ENCODE results near the gene RPUSD1.

- TF ChIP-seq, protein P1, sequence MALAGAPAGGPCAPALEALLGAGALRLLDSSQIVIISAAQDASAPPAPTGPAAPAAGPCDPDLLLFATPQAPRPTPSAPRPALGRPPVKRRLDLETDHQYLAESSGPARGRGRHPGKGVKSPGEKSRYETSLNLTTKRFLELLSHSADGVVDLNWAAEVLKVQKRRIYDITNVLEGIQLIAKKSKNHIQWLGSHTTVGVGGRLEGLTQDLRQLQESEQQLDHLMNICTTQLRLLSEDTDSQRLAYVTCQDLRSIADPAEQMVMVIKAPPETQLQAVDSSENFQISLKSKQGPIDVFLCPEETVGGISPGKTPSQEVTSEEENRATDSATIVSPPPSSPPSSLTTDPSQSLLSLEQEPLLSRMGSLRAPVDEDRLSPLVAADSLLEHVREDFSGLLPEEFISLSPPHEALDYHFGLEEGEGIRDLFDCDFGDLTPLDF (CRISPR knock-in tag; IDR thresholded peaks at IDR 0.05) = peak; percentile 52; the same call in 1 of the 2 replicates
- TF ChIP-seq, protein P2, sequence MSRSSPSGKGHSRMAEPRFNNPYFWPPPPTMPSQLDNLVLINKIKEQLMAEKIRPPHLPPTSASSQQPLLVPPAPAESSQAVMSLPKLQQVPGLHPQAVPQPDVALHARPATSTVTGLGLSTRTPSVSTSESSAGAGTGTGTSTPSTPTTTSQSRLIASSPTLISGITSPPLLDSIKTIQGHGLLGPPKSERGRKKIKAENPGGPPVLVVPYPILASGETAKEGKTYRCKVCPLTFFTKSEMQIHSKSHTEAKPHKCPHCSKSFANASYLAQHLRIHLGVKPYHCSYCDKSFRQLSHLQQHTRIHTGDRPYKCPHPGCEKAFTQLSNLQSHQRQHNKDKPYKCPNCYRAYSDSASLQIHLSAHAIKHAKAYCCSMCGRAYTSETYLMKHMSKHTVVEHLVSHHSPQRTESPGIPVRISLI (CRISPR knock-in tag; IDR thresholded peaks at IDR 0.05; ENCODE audit: borderline replicate concordance) = peak; percentile 51; the same call in 1 of the 2 replicates
- TF ChIP-seq CTCF (CRISPR knock-in tag; IDR thresholded peaks at IDR 0.05) = peak; percentile 94
- no peak for TF ChIP-seq MTA3 (CRISPR knock-in tag; IDR thresholded peaks at IDR 0.05)
- no peak; the same call in 1 of the 2 replicates for TF ChIP-seq KDM1A (CRISPR knock-in tag; IDR thresholded peaks at IDR 0.05)
- TF ChIP-seq ZNF777 (CRISPR knock-in tag; IDR thresholded peaks at IDR 0.05) = peak; percentile 49; the same call in 1 of the 2 replicates
- peak; percentile 80 for TF ChIP-seq ESRRA (CRISPR knock-in tag; IDR thresholded peaks at IDR 0.05; ENCODE audit: low read depth)
- no peak for TF ChIP-seq NCOA5 (CRISPR knock-in tag; IDR thresholded peaks at IDR 0.05)
- TF ChIP-seq FOXK2 (IDR thresholded peaks at IDR 0.05) = no peak
- 0 out of 2 replicates have a peak, but pooled peaks have one; percentile 35 for TF ChIP-seq ISL2 (CRISPR knock-in tag; IDR thresholded peaks at IDR 0.05)
These were observed 47.2 kb downstream of the RPUSD1 start, which contains the start of gene CIAO3 for GRCh38 chr16:740764-741505.
